ENCODE measurements around the gene CDK17. TPM values are rescaled to one million over a fixed set of nuclear protein-coding genes. Genes with fewer than 3 reads are reported as not detected.

Gene CDK17
- total RNA-seq, 1 donor from 2014 or later, result 112 TPM

DNA sequence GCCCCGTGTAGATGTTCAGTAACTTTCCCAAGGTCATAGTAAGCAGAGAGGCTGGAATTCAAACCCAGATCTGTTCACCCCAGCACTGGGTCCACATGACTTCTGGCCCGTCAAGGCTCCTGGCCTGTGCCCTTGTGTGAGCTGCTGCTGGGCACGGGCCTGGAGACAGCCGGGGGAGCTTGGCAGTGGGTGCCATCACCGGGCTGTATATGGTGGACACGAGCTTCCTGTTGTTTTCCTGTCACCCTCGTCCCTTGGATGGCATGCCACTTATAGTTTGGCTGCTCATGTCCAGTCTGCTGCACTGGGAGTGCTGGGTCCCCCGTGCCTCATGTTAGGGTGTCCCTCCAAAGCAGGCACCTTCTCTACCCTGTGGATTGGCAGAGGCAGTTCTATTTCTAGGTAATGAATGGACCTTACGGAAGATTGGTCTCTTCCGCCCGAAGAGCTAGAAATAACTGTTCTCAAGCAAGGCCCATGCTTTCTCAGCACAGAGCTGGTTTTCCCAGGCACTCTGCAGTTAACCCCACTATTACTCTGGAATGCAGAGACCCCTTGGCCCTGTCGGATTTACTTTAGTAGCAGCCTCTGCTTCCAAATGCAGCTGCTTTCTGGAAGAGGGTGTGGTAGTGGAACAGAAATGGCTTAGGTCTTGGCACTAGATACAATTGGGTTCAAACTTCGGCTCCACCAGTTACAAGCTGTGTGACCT, 161.7 kb downstream of the CDK17 start:
- Mint-ChIP-seq H3K27ac (ENCODE audit: unreplicated experiment) (peak overlapping the region; percentile 10), H3K9me3 (ENCODE audit: unreplicated experiment) (no peaks in the 10 kb centered on the region), H3K4me3 (ENCODE audit: unreplicated experiment) (no peak overlapping the region), H3K27me3 (ENCODE audit: unreplicated experiment) (peaks cover 13% of the 10 kb centered on the region), H3K36me3 (ENCODE audit: low read depth, unreplicated experiment) (peaks cover 73% of the 10 kb centered on the region), H3K4me1 (ENCODE audit: unreplicated experiment) (peaks cover 75% of the 10 kb centered on the region)
- TF ChIP-seq, protein P1, sequence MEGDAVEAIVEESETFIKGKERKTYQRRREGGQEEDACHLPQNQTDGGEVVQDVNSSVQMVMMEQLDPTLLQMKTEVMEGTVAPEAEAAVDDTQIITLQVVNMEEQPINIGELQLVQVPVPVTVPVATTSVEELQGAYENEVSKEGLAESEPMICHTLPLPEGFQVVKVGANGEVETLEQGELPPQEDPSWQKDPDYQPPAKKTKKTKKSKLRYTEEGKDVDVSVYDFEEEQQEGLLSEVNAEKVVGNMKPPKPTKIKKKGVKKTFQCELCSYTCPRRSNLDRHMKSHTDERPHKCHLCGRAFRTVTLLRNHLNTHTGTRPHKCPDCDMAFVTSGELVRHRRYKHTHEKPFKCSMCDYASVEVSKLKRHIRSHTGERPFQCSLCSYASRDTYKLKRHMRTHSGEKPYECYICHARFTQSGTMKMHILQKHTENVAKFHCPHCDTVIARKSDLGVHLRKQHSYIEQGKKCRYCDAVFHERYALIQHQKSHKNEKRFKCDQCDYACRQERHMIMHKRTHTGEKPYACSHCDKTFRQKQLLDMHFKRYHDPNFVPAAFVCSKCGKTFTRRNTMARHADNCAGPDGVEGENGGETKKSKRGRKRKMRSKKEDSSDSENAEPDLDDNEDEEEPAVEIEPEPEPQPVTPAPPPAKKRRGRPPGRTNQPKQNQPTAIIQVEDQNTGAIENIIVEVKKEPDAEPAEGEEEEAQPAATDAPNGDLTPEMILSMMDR (IDR thresholded peaks at IDR 0.05; ENCODE audit: unreplicated experiment), result no peak
- DNase-seq (ENCODE audit: low spot score), result no peak

DNA sequence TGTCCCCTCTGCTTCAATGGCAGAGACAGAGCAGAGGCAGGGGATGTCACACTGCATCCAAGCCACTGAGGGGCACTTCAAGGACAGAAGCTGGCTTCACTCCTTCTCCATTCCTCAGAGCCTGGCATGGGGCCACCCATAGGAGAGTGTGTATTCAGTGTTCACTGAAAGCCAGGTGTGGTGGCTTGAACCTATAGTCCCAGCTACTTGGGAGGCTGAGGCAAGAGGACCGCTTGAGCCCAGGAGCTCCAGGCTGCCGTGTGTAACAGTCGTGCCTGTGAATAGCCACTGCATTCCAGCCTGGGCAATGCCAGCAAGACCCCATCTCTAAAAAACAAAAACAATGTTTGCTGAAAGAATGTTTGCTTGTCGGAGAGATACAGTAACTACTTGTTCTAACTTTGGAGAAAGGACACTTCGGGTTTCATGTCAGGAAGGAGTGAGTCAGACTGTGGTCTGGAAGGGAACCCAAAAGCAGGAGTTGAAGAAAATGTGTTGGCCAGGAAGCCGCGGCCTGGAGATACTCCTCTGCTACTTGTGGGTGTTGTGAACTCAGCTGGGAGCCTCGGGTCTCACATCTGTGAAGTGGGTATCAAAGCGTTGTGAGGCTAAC, 162.7 kb downstream of the CDK17 start:
- H3K4me3 Mint-ChIP-seq (ENCODE audit: unreplicated experiment), result peak overlapping the region; percentile 3
- peaks cover 9% of the 10 kb centered on the region for H3K27me3 Mint-ChIP-seq (ENCODE audit: unreplicated experiment)
- H3K36me3 Mint-ChIP-seq (ENCODE audit: low read depth, unreplicated experiment), result peaks cover 70% of the 10 kb centered on the region
- peak overlapping the region; percentile 10 for H3K27ac Mint-ChIP-seq (ENCODE audit: unreplicated experiment)
- DNase-seq (ENCODE audit: low spot score), result no peak
- no peaks in the 10 kb centered on the region for H3K9me3 Mint-ChIP-seq (ENCODE audit: unreplicated experiment)
- TF ChIP-seq, protein P1 (IDR thresholded peaks at IDR 0.05; ENCODE audit: unreplicated experiment), result no peak
- peaks cover 70% of the 10 kb centered on the region for H3K4me1 Mint-ChIP-seq (ENCODE audit: unreplicated experiment)

DNA sequence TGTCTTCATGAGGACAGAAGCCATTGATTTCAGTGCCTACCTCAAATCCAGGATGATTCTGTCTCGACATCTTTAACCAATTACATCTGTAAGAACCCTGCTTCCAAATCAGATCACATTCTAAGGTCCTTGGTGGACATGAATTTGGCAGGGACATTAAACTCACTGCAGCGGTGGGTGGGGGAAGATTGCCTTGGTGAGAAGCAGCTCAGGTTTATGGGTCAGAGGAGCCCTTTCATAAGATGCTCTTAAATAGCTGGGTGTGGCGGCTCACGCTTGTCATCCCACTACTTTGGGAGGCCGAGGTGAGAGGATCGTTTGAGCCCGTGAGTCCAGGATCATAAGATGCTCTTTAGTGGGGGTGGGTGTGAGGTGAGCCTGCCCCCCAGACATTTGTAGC, 163.2 kb downstream of the CDK17 start:
- peaks cover 70% of the 10 kb centered on the region for H3K36me3 Mint-ChIP-seq (ENCODE audit: low read depth, unreplicated experiment)
- peak overlapping the region; percentile 72 for H3K27ac Mint-ChIP-seq (ENCODE audit: unreplicated experiment)
- H3K4me3 Mint-ChIP-seq (ENCODE audit: unreplicated experiment), result peak overlapping the region; percentile 75
- TF ChIP-seq, protein P1 (IDR thresholded peaks at IDR 0.05; ENCODE audit: unreplicated experiment), result no peak
- no peak for DNase-seq (ENCODE audit: low spot score)
- peaks cover 70% of the 10 kb centered on the region for H3K4me1 Mint-ChIP-seq (ENCODE audit: unreplicated experiment)
- H3K27me3 Mint-ChIP-seq (ENCODE audit: unreplicated experiment), result peaks cover 10% of the 10 kb centered on the region
- H3K9me3 Mint-ChIP-seq (ENCODE audit: unreplicated experiment), result no peaks in the 10 kb centered on the region

DNA sequence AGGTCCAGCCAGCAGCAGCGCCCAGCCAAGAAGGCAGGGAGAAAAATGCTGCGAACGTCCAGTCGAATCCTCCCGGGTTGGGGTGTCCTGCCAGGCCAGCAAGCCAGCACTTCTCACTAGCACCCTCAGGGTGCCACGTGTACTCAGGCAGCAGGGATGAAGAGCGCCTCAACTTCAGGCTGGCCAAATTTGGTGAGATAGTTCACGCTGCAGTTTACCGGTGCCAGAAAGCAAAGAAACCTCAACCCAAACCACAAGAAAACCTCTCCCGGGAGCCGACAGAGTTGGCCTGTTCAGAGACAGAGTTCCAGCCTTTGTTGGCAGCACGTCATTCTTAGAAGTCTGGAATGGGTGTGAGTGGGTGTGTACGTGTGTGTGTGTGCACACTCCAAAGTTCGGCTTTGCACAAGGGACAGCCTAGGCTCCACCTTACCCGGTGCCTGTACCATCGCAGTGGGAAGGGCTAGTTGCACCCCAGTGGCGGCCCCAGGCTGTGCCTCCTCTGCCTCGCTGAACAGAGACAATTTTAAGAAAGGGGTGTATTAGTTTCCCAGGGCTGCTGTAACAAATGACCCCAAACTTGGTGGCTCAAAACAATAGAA, 163.9 kb downstream of the CDK17 start:
- peaks cover 70% of the 10 kb centered on the region for H3K4me1 Mint-ChIP-seq (ENCODE audit: unreplicated experiment)

More for the DNA sequence above, 163.9 kb downstream of the CDK17 start:
- H3K4me3 Mint-ChIP-seq (ENCODE audit: unreplicated experiment), result no peak overlapping the region
- DNase-seq (ENCODE audit: low spot score), result no peak
- H3K27ac Mint-ChIP-seq (ENCODE audit: unreplicated experiment), result peak overlapping the region; percentile 72
- TF ChIP-seq, protein P1 (IDR thresholded peaks at IDR 0.05; ENCODE audit: unreplicated experiment), result no peak
- H3K9me3 Mint-ChIP-seq (ENCODE audit: unreplicated experiment), result no peaks in the 10 kb centered on the region
- peaks cover 15% of the 10 kb centered on the region for H3K27me3 Mint-ChIP-seq (ENCODE audit: unreplicated experiment)
- H3K36me3 Mint-ChIP-seq (ENCODE audit: low read depth, unreplicated experiment), result peaks cover 70% of the 10 kb centered on the region
